HEK293 (cell line): ENCODE results near the gene KMT2D.

ENCODE experiments used
- CTCF ChIA-PET: fragments of 350-600 bp; formaldehyde crosslinking; extraction: SDS; loops from one replicate; lab custom pipeline; 2021; ENCODE audit warnings: antibody characterized with exemption; lab: Yijun Ruan, JAX
- POLR2A ChIA-PET: fragments of 300-600 bp; formaldehyde crosslinking; extraction: SDS; loops from one replicate; lab custom pipeline; 2020; ENCODE audit warnings: antibody characterized with exemption, inconsistent platforms; lab: Yijun Ruan, JAX
- H3K27ac ChIP-seq: fragments of 200-500 bp; sonication (Bioruptor generic); 2 replicates; pipeline ENCODE4 v1.5.1; 2014; ENCODE audit warnings: low read depth, low read length, control low read depth, inconsistent platforms; ENCODE audit errors: extremely low read depth
- H3K36me3 ChIP-seq, 2 experiments: fragments of 200-500 bp in 1 of 2; sonication (Bioruptor generic) in 1 of 2; 1 replicate in 1 of 2; 2 replicates in 1 of 2; pipeline ENCODE4 v1.5.1; 2014 to 2017; ENCODE audit warnings: inconsistent platforms in 2 of 2, low read length in 2 of 2; ENCODE audit not compliant: control insufficient read depth in 2 of 2, insufficient read depth in 1 of 2
- H3K4me1 ChIP-seq: fragments of 200-500 bp; sonication (Bioruptor generic); 2 replicates; pipeline ENCODE4 v1.5.1; 2014; ENCODE audit warnings: mild to moderate bottlenecking, low read length, inconsistent platforms; ENCODE audit not compliant: control insufficient read depth, insufficient read depth
- H3K4me3 ChIP-seq: 2 replicates; pipeline ENCODE4 v1.5.1; 2011; ENCODE audit warnings: low read depth, mild to moderate bottlenecking, control low read depth, low read length, moderate library complexity
- H3K9me3 ChIP-seq: fragments of 200-500 bp; sonication (Bioruptor generic); 2 replicates; pipeline ENCODE4 v1.5.1; 2014; ENCODE audit warnings: low read depth, low read length, inconsistent platforms; ENCODE audit not compliant: control insufficient read depth, insufficient read depth
- ATF2 ChIP-seq: fragments of 450-650 bp; formaldehyde crosslinking; IDR thresholded peaks from 2 replicates; pipeline ENCODE4 v1.5.1; 2016; ENCODE audit warnings: missing biosample characterization, missing genetic modification characterization, low read depth
- FEZF1 ChIP-seq: fragments of 450-650 bp; formaldehyde crosslinking; IDR thresholded peaks from 2 replicates; pipeline ENCODE4 v1.5.1; 2016; ENCODE audit warnings: missing biosample characterization, missing genetic modification characterization
- KLF8 ChIP-seq: fragments of 450-650 bp; formaldehyde crosslinking; IDR thresholded peaks from 2 replicates; pipeline ENCODE4 v1.5.1; 2016; ENCODE audit warnings: missing biosample characterization, missing genetic modification characterization
- MZF1 ChIP-seq: fragments of 450-650 bp; formaldehyde crosslinking; IDR thresholded peaks from 2 replicates; pipeline ENCODE4 v1.5.1; 2017; ENCODE audit warnings: missing biosample characterization, missing genetic modification characterization, borderline replicate concordance
- PRDM1 ChIP-seq: fragments of 450-650 bp; formaldehyde crosslinking; IDR thresholded peaks from 2 replicates; pipeline ENCODE4; 2016; ENCODE audit warnings: missing biosample characterization, missing genetic modification characterization
- RBAK ChIP-seq: fragments of 450-650 bp; formaldehyde crosslinking; IDR thresholded peaks from 2 replicates; pipeline ENCODE4 v1.5.1; 2016; ENCODE audit warnings: missing biosample characterization, missing genetic modification characterization
- REST ChIP-seq: fragments of 450-650 bp; formaldehyde crosslinking; IDR thresholded peaks from 2 replicates; pipeline ENCODE4 v1.5.1; 2016; ENCODE audit warnings: missing biosample characterization, missing genetic modification characterization
- SCRT1 ChIP-seq: fragments of 450-650 bp; formaldehyde crosslinking; IDR thresholded peaks from 2 replicates; pipeline ENCODE4 v1.5.1; 2016; ENCODE audit warnings: missing biosample characterization, missing genetic modification characterization, borderline replicate concordance
- YY2 ChIP-seq: fragments of 450-650 bp; formaldehyde crosslinking; IDR thresholded peaks from 2 replicates; pipeline ENCODE4 v1.5.1; 2016; ENCODE audit warnings: missing biosample characterization, missing genetic modification characterization
- ZBTB49 ChIP-seq: fragments of 450-650 bp; formaldehyde crosslinking; IDR thresholded peaks from 2 replicates; pipeline ENCODE4 v1.5.1; 2016; ENCODE audit warnings: missing biosample characterization, missing genetic modification characterization, low read depth
- ZBTB8A ChIP-seq: fragments of 450-650 bp; formaldehyde crosslinking; IDR thresholded peaks from 2 replicates; pipeline ENCODE4 v1.5.1; 2016; ENCODE audit warnings: missing biosample characterization, missing genetic modification characterization
- ZIC2 ChIP-seq: fragments of 450-650 bp; formaldehyde crosslinking; IDR thresholded peaks from 2 replicates; pipeline ENCODE4 v1.5.1; 2016; ENCODE audit warnings: missing biosample characterization, missing genetic modification characterization
- ZNF140 ChIP-seq: fragments of 450-650 bp; formaldehyde crosslinking; IDR thresholded peaks from 2 replicates; pipeline ENCODE4 v1.5.1; 2016; ENCODE audit warnings: missing biosample characterization, missing genetic modification characterization
- ZNF214 ChIP-seq: fragments of 450-650 bp; formaldehyde crosslinking; IDR thresholded peaks from 2 replicates; pipeline ENCODE4 v1.5.1; 2017; ENCODE audit warnings: missing biosample characterization, mild to moderate bottlenecking, missing genetic modification characterization, borderline replicate concordance
- ZNF266 ChIP-seq: fragments of 450-650 bp; formaldehyde crosslinking; IDR thresholded peaks from 2 replicates; pipeline ENCODE4 v1.5.1; 2016; ENCODE audit warnings: missing biosample characterization, missing genetic modification characterization, low read depth
- ZNF280C ChIP-seq: fragments of 450-650 bp; formaldehyde crosslinking; IDR thresholded peaks from 2 replicates; pipeline ENCODE4 v1.5.1; 2016; ENCODE audit warnings: missing biosample characterization, missing genetic modification characterization
- ZNF324 ChIP-seq: fragments of 450-650 bp; formaldehyde crosslinking; IDR thresholded peaks from 2 replicates; pipeline ENCODE4 v1.5.1; 2016; ENCODE audit warnings: missing biosample characterization, missing genetic modification characterization
- ZNF335 ChIP-seq: fragments of 450-650 bp; formaldehyde crosslinking; conservative IDR thresholded peaks from 2 replicates; pipeline ENCODE4 v1.5.1; 2016; ENCODE audit warnings: missing biosample characterization, missing genetic modification characterization
- ZNF354C ChIP-seq: fragments of 450-650 bp; formaldehyde crosslinking; IDR thresholded peaks from 2 replicates; pipeline ENCODE4 v1.5.1; 2016; ENCODE audit warnings: missing biosample characterization, missing genetic modification characterization, low read depth, borderline replicate concordance
- ZNF426 ChIP-seq: fragments of 450-650 bp; formaldehyde crosslinking; IDR thresholded peaks from 2 replicates; pipeline ENCODE4 v1.5.1; 2017; ENCODE audit warnings: missing biosample characterization, missing genetic modification characterization, mild to moderate bottlenecking, inconsistent platforms, moderate library complexity
- ZNF473 ChIP-seq: fragments of 450-650 bp; formaldehyde crosslinking; IDR thresholded peaks from 2 replicates; pipeline ENCODE4 v1.5.1; 2017; ENCODE audit warnings: missing biosample characterization, missing genetic modification characterization
- ZNF521 ChIP-seq: fragments of 450-650 bp; formaldehyde crosslinking; IDR thresholded peaks from 2 replicates; pipeline ENCODE4 v1.5.1; 2017; ENCODE audit warnings: missing biosample characterization, mild to moderate bottlenecking, missing genetic modification characterization
- ZNF555 ChIP-seq: fragments of 450-650 bp; formaldehyde crosslinking; conservative IDR thresholded peaks from 2 replicates; pipeline ENCODE4 v1.5.1; 2017; ENCODE audit warnings: missing biosample characterization, mild to moderate bottlenecking, missing genetic modification characterization, inconsistent platforms
- ZNF654 ChIP-seq: fragments of 450-650 bp; formaldehyde crosslinking; IDR thresholded peaks from 2 replicates; pipeline ENCODE4 v1.5.1; 2016; ENCODE audit warnings: low read depth, missing biosample characterization, missing genetic modification characterization
- ZNF701 ChIP-seq: fragments of 450-650 bp; formaldehyde crosslinking; IDR thresholded peaks from 2 replicates; pipeline ENCODE4 v1.5.1; 2016; ENCODE audit warnings: missing biosample characterization, missing genetic modification characterization

The KMT2D gene

GRCh38 chr12:49058366-49059044 is 2.1 kb downstream of the KMT2D start:
- Histone ChIP-seq H3K9me3 (no peaks in the 10 kb centered on the region), H3K27ac (peak overlapping the region; percentile 93; the same call in 1 of the 2 replicates), H3K4me1 (peaks cover 11% of the 10 kb centered on the region), H3K36me3 (peaks cover 7 to 24% of the 10 kb centered on the region in 2 experiments; a peak in 2 of 3 replicates), H3K4me3 (peak overlapping the region; percentile 95)
- ChIA-PET CTCF (interaction anchor here (0.6 to 2.4 kb wide), 9 partner anchors 9 to 62 kb away, joined by 3 to 18 read pairs (median 4); no protein-coding TSS in a partner anchor), POLR2A (interaction anchor here (1.1 to 3.6 kb wide), 8 partner anchors 10 to 130 kb away, joined by 3 to 26 read pairs (median 5); partner anchors contain the start of genes ARF3, RHEBL1, TUBA1A and TUBA1B)
- no peak for TF ChIP-seq ZNF654 (tag by site-specific recombination)
- no peak for TF ChIP-seq ZNF473
- TF ChIP-seq YY2, result no peak
- no peak for TF ChIP-seq ZNF701 (tag by site-specific recombination)
- TF ChIP-seq PRDM1 (tag by site-specific recombination), result no peak; the same call in 1 of the 2 replicates
- TF ChIP-seq ZNF266 (tag by site-specific recombination), result no peak
- TF ChIP-seq MZF1 (tag by site-specific recombination), result no peak
- no peak for TF ChIP-seq SCRT1 (tag by site-specific recombination)
- no peak for TF ChIP-seq REST (tag by site-specific recombination)
- TF ChIP-seq FEZF1 (tag by site-specific recombination), result no peak
- TF ChIP-seq ZBTB49 (tag by site-specific recombination), result no peak
- no peak for TF ChIP-seq RBAK (tag by site-specific recombination)

- CTCF ChIA-PET, result interaction anchor here (0.6 to 2.4 kb wide), 6 partner anchors 12 to 40 kb away, joined by 3 to 18 read pairs (median 4); no protein-coding TSS in a partner anchor
- peaks cover 11% of the 10 kb centered on the region for H3K4me1 ChIP-seq
- H3K9me3 ChIP-seq, result no peaks in the 10 kb centered on the region
- H3K27ac ChIP-seq, result peak overlapping the region; percentile 35
- peak overlapping the region; percentile 95 for H3K4me3 ChIP-seq
- POLR2A ChIA-PET, result interaction anchor here (0.9 to 3.6 kb wide), 5 partner anchors 10 to 130 kb away, joined by 3 to 26 read pairs (median 3); partner anchors contain the start of genes ARF3, LMBR1L, TUBA1A and TUBA1B
- peaks cover 13 to 30% of the 10 kb centered on the region in 2 experiments; a peak in 2 of 3 replicates for H3K36me3 ChIP-seq
- TF ChIP-seq ZNF324 (tag by site-specific recombination) (no peak), ZNF354C (no peak), ZNF280C (tag by site-specific recombination) (no peak), PRDM1 (tag by site-specific recombination) (peak; percentile 70), ZNF521 (tag by site-specific recombination) (no peak), ZNF140 (tag by site-specific recombination) (no peak), KLF8 (tag by site-specific recombination) (no peak), ZNF426 (no peak), ZNF335 (tag by site-specific recombination) (peak; percentile 27), ZBTB8A (tag by site-specific recombination) (no peak), ZNF214 (tag by site-specific recombination) (no peak), ZIC2 (tag by site-specific recombination) (no peak), ZNF555 (tag by site-specific recombination) (no peak), ATF2 (tag by site-specific recombination) (no peak)
These were observed 2.7 kb downstream of the KMT2D start for GRCh38 chr12:49057888-49058287.
